ENCODE measurements around the gene ADORA1. TPM values are rescaled to one million over a fixed set of nuclear protein-coding genes. Genes with fewer than 3 reads are reported as not detected.

ADORA1 gene
- total RNA-seq, 2 experiments from 2014 or later = not detected

GRCh38 chr1:203199002-203199401 is 71.5 kb downstream of the ADORA1 start:
- H3K79me2 ChIP-seq (ENCODE audit: insufficient read depth, low read depth, low read length) = no peaks in the 10 kb centered on the region

GRCh38 chr1:203199481-203199815 is 71.9 kb downstream of the ADORA1 start:
- ChIA-PET CTCF (ENCODE audit: unreplicated experiment) (interaction anchor here (0.5 kb wide), 1 partner anchor 21 kb away, joined by 3 read pairs; no protein-coding TSS in a partner anchor), POLR2A (interaction anchor here (0.5 kb wide), 1 partner anchor 15 kb away, joined by 3 read pairs; no protein-coding TSS in a partner anchor)
- BruUV-seq (replicated peaks) = no TSS peak
- Histone ChIP-seq H3K36me3 (ENCODE audit: insufficient read depth, low read length) (no peaks in the 10 kb centered on the region), H3K9me2 (ENCODE audit: insufficient read depth, low read length) (no peaks in the 10 kb centered on the region), H3K9me3 (ENCODE audit: low read length) (no peaks in the 10 kb centered on the region), H3K4me1 (ENCODE audit: insufficient read depth, low read length, poor library complexity, severe bottlenecking) (no peaks in the 10 kb centered on the region), H3K79me2 (ENCODE audit: insufficient read depth, low read depth, low read length) (no peaks in the 10 kb centered on the region), H2AFZ (ENCODE audit: low read length) (no peak overlapping the region), H3K27ac (ENCODE audit: low read depth, low read length, poor library complexity, severe bottlenecking) (no peak overlapping the region), H3K4me3 (ENCODE audit: low read depth, low read length, poor library complexity, severe bottlenecking) (no peak overlapping the region), H3K4me2 (ENCODE audit: low read length) (no peak overlapping the region), H4K20me1 (ENCODE audit: insufficient read depth, low read length) (no peaks in the 10 kb centered on the region)
- intact Hi-C loops (cut with micrococcal nuclease; ENCODE audit: unreplicated experiment) = no loop called here
- DNase-seq (ENCODE audit: low spot score) = no peak
- no peak for TF ChIP-seq EZH2phosphoT487 (IDR thresholded peaks at IDR 0.05; ENCODE audit: borderline replicate concordance, low read depth, low read length)

More at GRCh38 chr1:203199002-203199401, 71.5 kb downstream of the ADORA1 start:
- POLR2A ChIA-PET = no interaction called here
- intact Hi-C loops (cut with micrococcal nuclease; ENCODE audit: unreplicated experiment) = no loop called here
- Histone ChIP-seq H3K9me3 (ENCODE audit: low read length) (no peaks in the 10 kb centered on the region), H4K20me1 (ENCODE audit: insufficient read depth, low read length) (no peaks in the 10 kb centered on the region), H2AFZ (ENCODE audit: low read length) (no peak overlapping the region), H3K4me1 (ENCODE audit: insufficient read depth, low read length, poor library complexity, severe bottlenecking) (no peaks in the 10 kb centered on the region), H3K36me3 (ENCODE audit: insufficient read depth, low read length) (no peaks in the 10 kb centered on the region), H3K9me2 (ENCODE audit: insufficient read depth, low read length) (no peaks in the 10 kb centered on the region), H3K4me2 (ENCODE audit: low read length) (no peak overlapping the region), H3K27ac (ENCODE audit: low read depth, low read length, poor library complexity, severe bottlenecking) (no peak overlapping the region), H3K4me3 (ENCODE audit: low read depth, low read length, poor library complexity, severe bottlenecking) (no peak overlapping the region)
- no peak for TF ChIP-seq CTCF (conservative IDR thresholded peaks at IDR 0.05; ENCODE audit: low read length)
- TF ChIP-seq EZH2phosphoT487 (IDR thresholded peaks at IDR 0.05; ENCODE audit: borderline replicate concordance, low read depth, low read length) = no peak
- no peak for DNase-seq (ENCODE audit: low spot score)
- BruUV-seq (replicated peaks) = no TSS peak
- CTCF ChIA-PET (ENCODE audit: unreplicated experiment) = no interaction called here

- ChIA-PET CTCF (ENCODE audit: unreplicated experiment) (interaction anchor here (0.5 to 0.7 kb wide), 2 partner anchors 21 to 893 kb away, joined by 3 read pairs; no protein-coding TSS in a partner anchor), POLR2A (interaction anchor here (0.5 kb wide), 1 partner anchor 15 kb away, joined by 3 read pairs; no protein-coding TSS in a partner anchor)
- intact Hi-C loops (cut with micrococcal nuclease; ENCODE audit: unreplicated experiment) = no loop called here
- BruUV-seq (replicated peaks) = no TSS peak
- H3K9me2 ChIP-seq (ENCODE audit: insufficient read depth, low read length) = no peaks in the 10 kb centered on the region
- no peak overlapping the region for H3K27ac ChIP-seq (ENCODE audit: low read depth, low read length, poor library complexity, severe bottlenecking)
- H3K4me1 ChIP-seq (ENCODE audit: insufficient read depth, low read length, poor library complexity, severe bottlenecking) = no peaks in the 10 kb centered on the region
- no peaks in the 10 kb centered on the region for H3K9me3 ChIP-seq (ENCODE audit: low read length)
- H3K4me2 ChIP-seq (ENCODE audit: low read length) = no peak overlapping the region
- no peaks in the 10 kb centered on the region for H3K79me2 ChIP-seq (ENCODE audit: insufficient read depth, low read depth, low read length)
- no peaks in the 10 kb centered on the region for H4K20me1 ChIP-seq (ENCODE audit: insufficient read depth, low read length)
- no peaks in the 10 kb centered on the region for H3K36me3 ChIP-seq (ENCODE audit: insufficient read depth, low read length)
- DNase-seq (ENCODE audit: low spot score) = no peak
- H3K4me3 ChIP-seq (ENCODE audit: low read depth, low read length, poor library complexity, severe bottlenecking) = no peak overlapping the region
- TF ChIP-seq EZH2phosphoT487 (IDR thresholded peaks at IDR 0.05; ENCODE audit: borderline replicate concordance, low read depth, low read length) = no peak
- TF ChIP-seq CTCF (conservative IDR thresholded peaks at IDR 0.05; ENCODE audit: low read length) = no peak
- H2AFZ ChIP-seq (ENCODE audit: low read length) = no peak overlapping the region
These were observed 72.5 kb downstream of the ADORA1 start for GRCh38 chr1:203199816-203200571.
